Glutamatergic neuron (in vitro differentiated cells): ENCODE results near the gene LHFPL3. TPM values are rescaled to one million over a fixed set of nuclear protein-coding genes. Genes with fewer than 3 reads are reported as not detected.

ENCODE experiments used
- DNase-seq: peaks from one replicate; pipeline ENCODE4 v3.0.0; 2022
- H3K27ac Mint-ChIP-seq: one replicate; pipeline ENCODE4 v1.8.0; 2020; ENCODE audit warnings: mild to moderate bottlenecking, mixed read lengths, inconsistent platforms; ENCODE audit not compliant: unreplicated experiment
- H3K27me3 Mint-ChIP-seq: one replicate; pipeline ENCODE4 v1.8.0; 2020; ENCODE audit warnings: mild to moderate bottlenecking, moderate library complexity, mixed read lengths, inconsistent platforms; ENCODE audit not compliant: unreplicated experiment
- H3K36me3 Mint-ChIP-seq: one replicate; pipeline ENCODE4 v1.8.0; 2020; ENCODE audit warnings: mild to moderate bottlenecking, mixed read lengths, inconsistent platforms; ENCODE audit not compliant: unreplicated experiment
- H3K4me1 Mint-ChIP-seq: one replicate; pipeline ENCODE4 v1.8.0; 2020; ENCODE audit warnings: mild to moderate bottlenecking, low read depth, mixed read lengths, inconsistent platforms; ENCODE audit not compliant: unreplicated experiment
- H3K4me3 Mint-ChIP-seq: one replicate; pipeline ENCODE4 v1.8.0; 2020; ENCODE audit warnings: mild to moderate bottlenecking, mixed read lengths, inconsistent platforms; ENCODE audit not compliant: unreplicated experiment
- H3K9me3 Mint-ChIP-seq: one replicate; pipeline ENCODE4 v1.8.0; 2020; ENCODE audit warnings: mild to moderate bottlenecking, moderate library complexity, mixed read lengths, inconsistent platforms; ENCODE audit not compliant: unreplicated experiment
- total RNA-seq: library from RNA; stranded (reverse); fragmentation: NEBNext Ultra II Directional; extraction: Animal tissue kit (Norgen Biotek cat#: 25700); gene quantifications from one replicate; pipeline ENCODE4 v1.2.1, GENCODE V29; 2021; ENCODE audit not compliant: unreplicated experiment
- TF ChIP-seq, protein P1 (sequence below): fragments of 200-600 bp; sonication (generic); IDR thresholded peaks from one replicate; pipeline ENCODE4 v1.5.0; 2021; ENCODE audit not compliant: partially characterized antibody, unreplicated experiment

Gene LHFPL3
- total RNA-seq, 1 donor from 2014 or later, result not detected

DNA sequence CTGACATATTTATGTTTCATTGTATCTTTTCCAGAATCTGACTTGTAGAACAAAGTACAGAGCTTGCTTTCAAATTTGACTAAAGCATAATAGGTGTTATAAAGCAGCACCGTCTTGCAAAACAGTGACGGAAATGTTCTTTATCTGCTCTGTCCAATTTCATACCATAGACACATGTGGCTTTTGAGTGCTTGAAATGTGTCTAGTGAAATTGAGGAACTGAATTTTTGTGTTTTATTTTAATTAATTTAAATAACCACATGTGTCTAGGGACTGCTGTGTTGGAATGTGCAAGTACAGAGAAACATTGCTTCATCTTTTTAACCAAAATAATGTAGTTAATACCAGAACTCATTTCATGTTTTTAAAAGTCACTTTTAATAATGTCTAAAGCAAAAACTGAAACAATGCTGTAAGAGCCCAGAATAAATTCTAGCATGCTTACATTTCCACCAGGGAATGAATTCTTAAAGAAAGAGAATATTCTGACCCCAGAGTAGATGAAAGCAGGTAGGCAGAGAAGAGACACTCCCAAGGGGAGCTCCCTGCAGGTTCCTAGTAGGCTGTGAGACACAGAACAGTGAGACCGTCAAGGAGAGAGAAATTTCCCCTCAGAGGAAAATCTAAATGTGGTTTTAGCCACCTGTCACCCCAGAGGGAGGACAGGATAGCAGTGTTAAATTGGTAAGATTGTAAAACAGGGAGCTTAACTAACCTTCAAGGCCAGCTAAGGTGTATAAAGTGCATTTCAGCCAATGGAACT is 510.3 kb downstream of the LHFPL3 start:
- no peak for DNase-seq
- H3K36me3 Mint-ChIP-seq, result peaks cover 9% of the 10 kb centered on the region
- H3K27ac Mint-ChIP-seq, result no peak overlapping the region
- no peaks in the 10 kb centered on the region for H3K4me1 Mint-ChIP-seq
- peaks cover 2% of the 10 kb centered on the region for H3K27me3 Mint-ChIP-seq
- H3K4me3 Mint-ChIP-seq, result no peak overlapping the region
- TF ChIP-seq, protein P1, sequence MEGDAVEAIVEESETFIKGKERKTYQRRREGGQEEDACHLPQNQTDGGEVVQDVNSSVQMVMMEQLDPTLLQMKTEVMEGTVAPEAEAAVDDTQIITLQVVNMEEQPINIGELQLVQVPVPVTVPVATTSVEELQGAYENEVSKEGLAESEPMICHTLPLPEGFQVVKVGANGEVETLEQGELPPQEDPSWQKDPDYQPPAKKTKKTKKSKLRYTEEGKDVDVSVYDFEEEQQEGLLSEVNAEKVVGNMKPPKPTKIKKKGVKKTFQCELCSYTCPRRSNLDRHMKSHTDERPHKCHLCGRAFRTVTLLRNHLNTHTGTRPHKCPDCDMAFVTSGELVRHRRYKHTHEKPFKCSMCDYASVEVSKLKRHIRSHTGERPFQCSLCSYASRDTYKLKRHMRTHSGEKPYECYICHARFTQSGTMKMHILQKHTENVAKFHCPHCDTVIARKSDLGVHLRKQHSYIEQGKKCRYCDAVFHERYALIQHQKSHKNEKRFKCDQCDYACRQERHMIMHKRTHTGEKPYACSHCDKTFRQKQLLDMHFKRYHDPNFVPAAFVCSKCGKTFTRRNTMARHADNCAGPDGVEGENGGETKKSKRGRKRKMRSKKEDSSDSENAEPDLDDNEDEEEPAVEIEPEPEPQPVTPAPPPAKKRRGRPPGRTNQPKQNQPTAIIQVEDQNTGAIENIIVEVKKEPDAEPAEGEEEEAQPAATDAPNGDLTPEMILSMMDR, result no peak
- peaks cover 7% of the 10 kb centered on the region for H3K9me3 Mint-ChIP-seq

DNA sequence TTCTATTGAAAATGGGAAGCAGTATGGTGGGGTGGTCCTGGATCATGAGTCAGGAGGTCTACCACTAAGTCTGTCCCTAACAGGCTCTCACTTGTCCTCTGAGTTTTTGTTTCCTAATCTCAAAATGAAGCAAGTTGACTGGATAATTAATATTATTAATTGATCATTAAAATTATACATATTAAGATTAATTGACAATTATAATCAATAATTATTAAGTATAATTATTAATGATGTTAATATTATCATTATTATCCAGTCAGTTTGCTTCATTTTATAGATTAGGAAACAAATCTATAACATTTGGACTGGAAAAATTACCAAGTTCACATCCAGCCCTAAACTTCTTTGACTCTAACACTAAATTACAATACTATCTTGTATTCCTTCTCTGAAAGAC is 511.4 kb downstream of the LHFPL3 start:
- TF ChIP-seq, protein P1, result no peak
- no peaks in the 10 kb centered on the region for H3K4me1 Mint-ChIP-seq
- H3K4me3 Mint-ChIP-seq, result no peak overlapping the region
- H3K27ac Mint-ChIP-seq, result no peak overlapping the region
- peaks cover 2% of the 10 kb centered on the region for H3K27me3 Mint-ChIP-seq
- H3K36me3 Mint-ChIP-seq, result peaks cover 11% of the 10 kb centered on the region
- peaks cover 7% of the 10 kb centered on the region for H3K9me3 Mint-ChIP-seq
- DNase-seq, result no peak

DNA sequence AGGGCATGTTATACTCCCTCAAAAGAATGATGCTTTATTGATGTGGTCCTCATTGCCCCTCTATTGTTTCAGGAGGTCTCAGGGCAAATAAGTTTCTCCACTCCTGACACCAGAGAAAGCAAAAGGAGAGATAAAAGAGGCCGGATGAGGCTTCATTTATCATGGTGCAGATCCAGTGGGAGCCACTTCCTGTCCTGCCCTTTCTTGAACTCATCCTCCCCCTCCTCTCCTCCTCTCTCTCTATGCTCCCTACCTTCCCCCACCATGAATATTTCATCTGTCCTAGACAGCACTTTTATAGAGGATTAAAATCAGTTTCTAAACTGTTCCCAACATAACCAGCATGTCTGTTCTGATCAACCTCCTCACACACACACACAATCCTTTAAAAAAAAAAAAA is 513.4 kb downstream of the LHFPL3 start:
- peaks cover 6% of the 10 kb centered on the region for H3K9me3 Mint-ChIP-seq
- TF ChIP-seq, protein P1, result no peak
- peaks cover 6% of the 10 kb centered on the region for H3K36me3 Mint-ChIP-seq
- no peak overlapping the region for H3K27ac Mint-ChIP-seq
- H3K4me1 Mint-ChIP-seq, result no peaks in the 10 kb centered on the region
- H3K4me3 Mint-ChIP-seq, result no peak overlapping the region
- DNase-seq, result no peak
- H3K27me3 Mint-ChIP-seq, result peaks cover 2% of the 10 kb centered on the region

DNA sequence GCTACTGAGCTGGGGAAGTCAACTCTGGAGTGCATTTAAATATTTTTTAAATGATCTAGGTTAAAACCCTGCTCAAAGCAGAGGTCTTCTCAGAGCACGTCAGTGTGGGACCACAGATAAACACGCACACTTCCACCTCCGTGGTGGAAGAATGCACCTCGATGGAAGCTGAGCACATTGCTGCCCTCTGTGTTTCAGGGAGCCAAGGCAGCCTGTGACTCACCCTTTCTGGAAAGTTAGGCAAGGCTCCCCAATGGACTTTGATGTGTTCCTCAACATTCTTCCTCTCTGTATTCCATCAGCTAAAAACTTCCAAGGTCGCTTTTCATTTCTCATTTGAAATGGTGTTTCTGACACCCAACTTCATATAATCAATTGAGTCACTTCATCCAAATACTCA is 514.8 kb downstream of the LHFPL3 start:
- peaks cover 2% of the 10 kb centered on the region for H3K27me3 Mint-ChIP-seq
- TF ChIP-seq, protein P1, result no peak
- no peak overlapping the region for H3K4me3 Mint-ChIP-seq
- no peak for DNase-seq
- peaks cover 6% of the 10 kb centered on the region for H3K36me3 Mint-ChIP-seq
- H3K4me1 Mint-ChIP-seq, result no peaks in the 10 kb centered on the region
- no peak overlapping the region for H3K27ac Mint-ChIP-seq
- H3K9me3 Mint-ChIP-seq, result peaks cover 6% of the 10 kb centered on the region

DNA sequence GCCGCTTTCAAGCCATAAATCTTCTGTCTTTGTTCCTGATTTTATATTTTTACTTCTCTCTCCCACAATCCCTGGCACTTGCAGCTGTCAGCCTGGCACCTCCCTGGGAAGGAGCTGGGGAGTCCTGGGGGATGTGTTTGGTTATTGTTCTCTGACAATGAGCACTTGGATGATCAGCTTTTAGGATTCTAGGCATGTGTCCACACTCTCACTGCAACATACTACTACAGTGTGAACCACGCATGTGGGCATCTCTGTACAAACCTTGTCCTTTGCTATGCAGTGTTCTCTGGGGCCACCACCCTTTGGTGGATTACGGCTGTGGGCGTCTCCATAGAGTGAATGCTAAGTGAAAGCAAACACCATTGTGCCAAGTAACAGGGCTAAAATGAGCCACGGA is 517.2 kb downstream of the LHFPL3 start:
- Mint-ChIP-seq H3K27ac (no peak overlapping the region), H3K4me3 (no peak overlapping the region), H3K27me3 (peaks cover under 1% of the 10 kb centered on the region), H3K4me1 (no peaks in the 10 kb centered on the region), H3K9me3 (peaks cover 6% of the 10 kb centered on the region), H3K36me3 (peaks cover 6% of the 10 kb centered on the region)
- TF ChIP-seq, protein P1, result no peak
- no peak for DNase-seq
